GM18867 (cell line): ENCODE measurements around the gene JAK2.
"Not testable (repeated sequence)": the region's sequence is repeated elsewhere in the genome, so short reads cannot be mapped to it uniquely, and the experiment has no call there.

Experiments used
- ATAC-seq: cut with Tn5 transposase; IDR thresholded peaks from one replicate; pipeline ENCODE4 v1.9.1; 2021; ENCODE audit warnings: mild to moderate bottlenecking, moderate library complexity; ENCODE audit not compliant: unreplicated experiment

Gene JAK2

GRCh38 chr9:5041390-5042115 lies 56.5 kb downstream of the JAK2 start:
- ATAC-seq: no peak

- no peak for ATAC-seq
Observed at GRCh38 chr9:5042661-5043178, 57.6 kb downstream of the JAK2 start.

- ATAC-seq: no peak
Observed at GRCh38 chr9:5043381-5043780, 58.3 kb downstream of the JAK2 start.

GRCh38 chr9:5044160-5044559 lies 59.1 kb downstream of the JAK2 start:
- no peak for ATAC-seq

GRCh38 chr9:5052838-5053237 lies 67.8 kb downstream of the JAK2 start:
- ATAC-seq: no peak

- no peak for ATAC-seq
Observed at GRCh38 chr9:5062631-5063030, 77.6 kb downstream of the JAK2 start.

- ATAC-seq: no peak
Observed at GRCh38 chr9:5072871-5073270, 87.8 kb downstream of the JAK2 start.

GRCh38 chr9:5073701-5074100 lies 88.6 kb downstream of the JAK2 start:
- no peak for ATAC-seq

GRCh38 chr9:5085993-5086392 lies 100.9 kb downstream of the JAK2 start:
- ATAC-seq: no peak

GRCh38 chr9:5089737-5090136 lies 104.7 kb downstream of the JAK2 start:
- no peak for ATAC-seq

- no peak for ATAC-seq
Observed at GRCh38 chr9:5095795-5096194, 110.7 kb downstream of the JAK2 start.

- no peak for ATAC-seq
Observed at GRCh38 chr9:5099466-5099865, 114.4 kb downstream of the JAK2 start.

GRCh38 chr9:5101127-5101526 lies 116.1 kb downstream of the JAK2 start:
- not testable (repeated sequence) for ATAC-seq

- not testable (repeated sequence) for ATAC-seq
Observed at GRCh38 chr9:5106517-5106916, 121.4 kb downstream of the JAK2 start.

- no peak for ATAC-seq
Observed at GRCh38 chr9:5110867-5111681, 126.0 kb downstream of the JAK2 start.

GRCh38 chr9:5111696-5112095 lies 126.6 kb downstream of the JAK2 start:
- no peak for ATAC-seq

GRCh38 chr9:5112109-5112592 lies 127.1 kb downstream of the JAK2 start:
- no peak for ATAC-seq

GRCh38 chr9:5112646-5113045 lies 127.6 kb downstream of the JAK2 start:
- no peak for ATAC-seq

- no peak for ATAC-seq
Observed at GRCh38 chr9:5113523-5113922, 128.5 kb downstream of the JAK2 start.

GRCh38 chr9:5113994-5114748 lies 129.1 kb downstream of the JAK2 start:
- ATAC-seq: no peak

- no peak for ATAC-seq
Observed at GRCh38 chr9:5122116-5122515, 137.0 kb downstream of the JAK2 start.
